Right lobe of liver (tissue), 6 donors: ENCODE data around the gene DNAJB11. TPM values are rescaled to one million over a fixed set of nuclear protein-coding genes. Genes with fewer than 3 reads are reported as not detected.

Source experiments
- ATAC-seq, 4 donors: fragments of 200-7000 bp; cut with Tn5 transposase; one replicate each; pipeline ENCODE4 v1.9.1; 2020; ENCODE audit warnings: mild to moderate bottlenecking in 4 of 4, moderate library complexity in 4 of 4
- DNase-seq, 3 donors: peaks; one replicate each; pipeline ENCODE4 v3.0.0-alpha.2; 2020
- H3K27ac ChIP-seq, 3 donors: fragments of 200-600 bp; one replicate each; pipeline ENCODE4 v1.8.0; 2022
- H3K27me3 ChIP-seq, 2 donors: fragments of 200-600 bp; one replicate each; pipeline ENCODE4 v1.8.0; 2022
- H3K36me3 ChIP-seq, 4 donors: fragments of 200-600 bp; sonication (generic) in 1 of 4; one replicate each; pipeline versions ENCODE4 v1.5.1 to v1.8.0; 2017 to 2022; ENCODE audit warnings: control low read depth in 1 of 4
- H3K4me1 ChIP-seq, 4 donors: fragments of 200-600 bp; sonication (generic) in 1 of 4; one replicate each; pipeline versions ENCODE4 v1.5.1 to v1.8.0; 2017 to 2022; ENCODE audit warnings: control low read depth in 1 of 4
- H3K4me3 ChIP-seq, 3 donors: fragments of 200-600 bp; one replicate each; pipeline ENCODE4 v1.8.0; 2022
- H3K9me3 ChIP-seq, 4 donors: fragments of 200-600 bp; sonication (generic) in 1 of 4; one replicate each; pipeline versions ENCODE4 v1.5.1 to v1.8.0; 2017 to 2022; ENCODE audit warnings: control low read depth in 1 of 4
- POLR2A ChIP-seq: fragments of 450-650 bp; IDR thresholded peaks from one replicate; pipeline ENCODE4 v1.6.1; 2017; ENCODE audit warnings: antibody characterized with exemption, mild to moderate bottlenecking
- WGBS: methylation state at CpG from one replicate; pipeline ENCODE4 v1.1.6; 2018; ENCODE audit warnings: low coverage, low lambda C conversion rate; ENCODE audit not compliant: insufficient coverage; ENCODE audit errors: missing lambda C conversion rate; 5-methylcytosine and 5-hydroxymethylcytosine counted together
- intact Hi-C, 2 donors: fragments of 100-400 bp; cut with DNase I; formaldehyde crosslinking; loops; one replicate each; pipeline versions ENCODE4 v1.11.2 to v1.14.1; 2022
- total RNA-seq, 6 experiments: library from RNA; depleted of rRNA in 2 of 6; stranded (reverse); fragments of >200 nt in 2 of 6; fragmentation: NEBNext Ultra II Directional in 3 of 6; extraction: Animal tissue kit (Norgen Biotek cat#: 25700) in 3 of 6; gene quantifications; one replicate each; pipeline versions ENCODE4 v1.1.0 to v1.2.4, GENCODE V29; 2016 to 2023
- TF ChIP-seq, protein P1 (sequence below), 4 donors: fragments of 200-600 bp in 3 of 4; fragments of 450-650 bp in 1 of 4; IDR thresholded peaks; one replicate each; pipeline versions ENCODE4 v1.5.1 to v1.8.0; 2016 to 2022; ENCODE audit warnings: antibody characterized with exemption in 4 of 4, mild to moderate bottlenecking in 2 of 4
- donor health status: DM: no; HTN: yes; CAD: no.
- donor health status: DM: no; HTN: no; CAD: no.
- donor health status: DM: no; HTN: no; CAD: no.
- donor health status: DM: no; HTN: yes; CAD: no.
- donor health status: DM: no; HTN: yes; CAD: no.

The DNAJB11 gene
- total RNA-seq, 6 experiments from 2014 or later, result 28.4 to 59.1 (median 49.2) TPM

DNA sequence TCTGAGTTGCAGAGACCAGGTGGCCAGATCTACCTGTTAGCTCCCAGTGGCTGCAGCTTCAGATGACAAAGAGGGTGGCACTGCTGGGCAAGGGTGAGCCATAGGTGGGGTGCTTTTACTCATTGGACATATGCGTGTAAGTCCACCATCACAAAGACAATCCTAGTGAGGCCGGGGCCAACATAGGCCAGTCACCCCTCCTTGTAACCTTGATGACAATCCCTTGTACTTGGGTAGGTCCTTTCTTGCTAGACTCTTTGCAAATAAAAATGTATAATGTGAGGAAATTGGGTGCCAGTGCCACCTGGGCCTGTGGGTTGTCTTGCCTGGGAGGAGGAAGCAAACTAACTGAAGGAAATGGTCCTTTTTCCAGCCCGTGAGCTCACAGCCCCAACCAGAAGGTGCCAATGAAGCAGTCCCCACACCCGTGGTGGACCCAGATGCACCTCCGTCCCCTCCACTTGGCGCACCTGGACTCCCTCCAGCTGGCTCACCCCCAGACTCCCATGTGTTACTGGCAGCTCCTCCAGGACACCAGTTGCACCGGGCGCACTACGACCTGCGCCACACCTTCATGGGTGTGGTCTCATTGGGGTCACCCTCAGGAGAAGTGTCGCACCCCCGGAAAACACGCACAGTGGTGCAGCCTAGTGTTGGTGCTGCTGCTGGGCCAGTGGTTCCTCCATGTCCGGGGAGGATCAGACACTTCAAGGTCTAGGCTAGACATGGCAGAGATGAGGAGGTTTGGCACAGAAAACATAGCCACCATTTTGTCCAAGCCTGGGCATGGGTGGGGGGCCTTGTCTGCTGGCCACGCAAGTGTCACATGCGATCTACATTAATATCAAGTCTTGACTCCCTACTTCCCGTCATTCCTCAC is 49.9 kb downstream of the DNAJB11 start:
- TF ChIP-seq, protein P1, sequence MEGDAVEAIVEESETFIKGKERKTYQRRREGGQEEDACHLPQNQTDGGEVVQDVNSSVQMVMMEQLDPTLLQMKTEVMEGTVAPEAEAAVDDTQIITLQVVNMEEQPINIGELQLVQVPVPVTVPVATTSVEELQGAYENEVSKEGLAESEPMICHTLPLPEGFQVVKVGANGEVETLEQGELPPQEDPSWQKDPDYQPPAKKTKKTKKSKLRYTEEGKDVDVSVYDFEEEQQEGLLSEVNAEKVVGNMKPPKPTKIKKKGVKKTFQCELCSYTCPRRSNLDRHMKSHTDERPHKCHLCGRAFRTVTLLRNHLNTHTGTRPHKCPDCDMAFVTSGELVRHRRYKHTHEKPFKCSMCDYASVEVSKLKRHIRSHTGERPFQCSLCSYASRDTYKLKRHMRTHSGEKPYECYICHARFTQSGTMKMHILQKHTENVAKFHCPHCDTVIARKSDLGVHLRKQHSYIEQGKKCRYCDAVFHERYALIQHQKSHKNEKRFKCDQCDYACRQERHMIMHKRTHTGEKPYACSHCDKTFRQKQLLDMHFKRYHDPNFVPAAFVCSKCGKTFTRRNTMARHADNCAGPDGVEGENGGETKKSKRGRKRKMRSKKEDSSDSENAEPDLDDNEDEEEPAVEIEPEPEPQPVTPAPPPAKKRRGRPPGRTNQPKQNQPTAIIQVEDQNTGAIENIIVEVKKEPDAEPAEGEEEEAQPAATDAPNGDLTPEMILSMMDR (IDR thresholded peaks at IDR 0.05), result no peak
- peak; percentile 11 for TF ChIP-seq POLR2A
- H3K4me3 ChIP-seq, result no peak overlapping the region
- H3K9me3 ChIP-seq, result no peaks in the 10 kb centered on the region
- H3K36me3 ChIP-seq, result peaks cover 0 to 43% (median 13%) of the 10 kb centered on the region in 4 donors
- peak; percentile 25 to 42 (median 38) for ATAC-seq
- DNase-seq, result peak; percentile 49 to 78 (median 78)
- H3K4me1 ChIP-seq, result peaks cover 0 to 25% (median 9%) of the 10 kb centered on the region in 4 donors
- no peak overlapping the region for H3K27ac ChIP-seq
- 56% methylated on average over 4 of the region's 17 CpGs for WGBS
- intact Hi-C loops, result no loop called here
- no peaks in the 10 kb centered on the region for H3K27me3 ChIP-seq

- Histone ChIP-seq H3K4me3 (no peak overlapping the region), H3K4me1 (peaks cover 0 to 13% (median under 1%) of the 10 kb centered on the region in 4 donors), H3K36me3 (peaks cover 0 to 29% (median 11%) of the 10 kb centered on the region in 4 donors), H3K9me3 (no peaks in the 10 kb centered on the region), H3K27ac (no peak overlapping the region), H3K27me3 (no peaks in the 10 kb centered on the region)
- 42% methylated on average over 7 of the region's 7 CpGs for WGBS
- intact Hi-C loops, result no loop called here
- peak; percentile 25 for TF ChIP-seq POLR2A
- TF ChIP-seq, protein P1 (IDR thresholded peaks at IDR 0.05), result no peak
- DNase-seq, result no peak
- peak in 1 of 4 donors; percentile 23 for ATAC-seq
Measured at GRCh38 chr3:186621894-186622650, 51.6 kb downstream of the DNAJB11 start.

- Histone ChIP-seq H3K9me3 (no peaks in the 10 kb centered on the region), H3K4me1 (peaks cover 0 to 6% (median 0%) of the 10 kb centered on the region in 4 donors), H3K27ac (no peak overlapping the region), H3K36me3 (peaks cover 0 to 22% (median 11%) of the 10 kb centered on the region in 4 donors), H3K4me3 (no peak overlapping the region), H3K27me3 (no peaks in the 10 kb centered on the region)
- 19% methylated on average over 2 of the region's 2 CpGs for WGBS
- no peak for ATAC-seq
- no peak for DNase-seq
- no peak for TF ChIP-seq POLR2A
- TF ChIP-seq, protein P1 (IDR thresholded peaks at IDR 0.05), result no peak
- intact Hi-C loops, result no loop called here
Measured at GRCh38 chr3:186622651-186623310, 52.3 kb downstream of the DNAJB11 start.

DNA sequence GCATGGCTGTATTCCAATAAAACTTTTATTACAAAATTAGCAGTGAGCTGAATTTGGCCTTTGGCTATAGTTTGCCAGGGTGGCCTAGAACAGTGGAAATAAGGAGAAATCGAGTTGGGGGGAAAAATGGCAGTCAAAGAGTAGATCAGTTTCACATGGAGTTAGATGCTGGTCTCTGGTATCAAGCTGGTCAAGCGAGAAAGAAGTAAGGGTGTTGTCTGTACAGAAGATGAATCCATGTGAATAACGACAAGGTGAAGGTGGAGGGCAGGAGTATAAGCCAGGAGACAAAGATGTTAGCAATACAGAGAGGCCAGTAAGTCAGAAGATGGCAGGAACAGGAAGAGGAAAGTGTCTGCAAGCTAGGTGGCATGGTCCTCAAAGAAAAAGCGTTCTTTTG is 54.1 kb downstream of the DNAJB11 start:
- Histone ChIP-seq H3K27me3 (no peaks in the 10 kb centered on the region), H3K9me3 (no peaks in the 10 kb centered on the region), H3K27ac (no peak overlapping the region), H3K4me1 (peaks cover 0 to 3% (median 0%) of the 10 kb centered on the region in 4 donors), H3K4me3 (no peak overlapping the region), H3K36me3 (peaks cover 0 to 5% (median 2%) of the 10 kb centered on the region in 4 donors)
- DNase-seq (no peak), ATAC-seq (no peak)
- 69% methylated on average over 4 of the region's 4 CpGs for WGBS
- TF ChIP-seq, protein P1 (IDR thresholded peaks at IDR 0.05), result no peak
- peak; percentile 19 for TF ChIP-seq POLR2A
- intact Hi-C loops, result no loop called here
